ENCODE data around the gene LPAR5. TPM values are rescaled to one million over a fixed set of nuclear protein-coding genes. Genes with fewer than 3 reads are reported as not detected.

The LPAR5 gene
- total RNA-seq, 2 experiments from 2014 or later = 4.7 to 4.8 TPM

DNA sequence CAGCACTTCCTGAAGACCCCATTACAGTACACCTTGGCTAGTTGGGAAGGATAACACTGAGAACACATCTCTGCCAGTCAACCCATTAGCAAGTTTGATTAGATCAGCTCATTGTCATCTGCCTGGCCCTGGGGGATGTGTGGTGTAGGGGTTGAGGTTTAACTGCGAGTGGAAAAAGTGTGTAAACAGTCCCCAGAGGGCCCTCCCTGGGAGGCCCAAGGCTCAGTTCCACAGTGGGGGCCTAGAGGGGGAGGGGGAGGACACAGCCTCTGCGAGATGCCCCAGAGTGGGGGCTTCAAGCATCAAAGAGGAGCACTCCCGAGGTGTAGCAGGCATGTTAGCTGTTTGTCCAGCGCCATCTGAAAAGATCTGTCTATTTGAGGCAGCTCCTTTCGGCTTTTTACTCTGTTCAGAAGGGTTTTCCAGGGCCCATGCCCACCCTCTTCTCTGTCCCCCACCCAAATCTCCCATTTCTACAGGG is 344 bp downstream of the LPAR5 start:
- intact Hi-C loops (cut with micrococcal nuclease) = no loop called here
- Mint-ChIP-seq H3K4me1 (ENCODE audit: low read depth) (peaks cover 44% of the 10 kb centered on the region), H3K9me3 (no peaks in the 10 kb centered on the region), H3K4me3 (peak overlapping the region; percentile 65), H3K27me3 (no peaks in the 10 kb centered on the region), H3K27ac (peak overlapping the region; percentile 82), H3K36me3 (peaks cover 2% of the 10 kb centered on the region)
- CTCF ChIA-PET = interaction anchor here (0.7 to 1.2 kb wide), 2 partner anchors 15 to 145 kb away, joined by 3 to 6 read pairs; no protein-coding TSS in a partner anchor
- peak; percentile 76 for DNase-seq
- POLR2A ChIA-PET = interaction anchor here (0.6 to 1.5 kb wide), 3 partner anchors 14 to 117 kb away, joined by 3 to 5 read pairs (median 4); partner anchors contain the start of gene MLF2

DNA sequence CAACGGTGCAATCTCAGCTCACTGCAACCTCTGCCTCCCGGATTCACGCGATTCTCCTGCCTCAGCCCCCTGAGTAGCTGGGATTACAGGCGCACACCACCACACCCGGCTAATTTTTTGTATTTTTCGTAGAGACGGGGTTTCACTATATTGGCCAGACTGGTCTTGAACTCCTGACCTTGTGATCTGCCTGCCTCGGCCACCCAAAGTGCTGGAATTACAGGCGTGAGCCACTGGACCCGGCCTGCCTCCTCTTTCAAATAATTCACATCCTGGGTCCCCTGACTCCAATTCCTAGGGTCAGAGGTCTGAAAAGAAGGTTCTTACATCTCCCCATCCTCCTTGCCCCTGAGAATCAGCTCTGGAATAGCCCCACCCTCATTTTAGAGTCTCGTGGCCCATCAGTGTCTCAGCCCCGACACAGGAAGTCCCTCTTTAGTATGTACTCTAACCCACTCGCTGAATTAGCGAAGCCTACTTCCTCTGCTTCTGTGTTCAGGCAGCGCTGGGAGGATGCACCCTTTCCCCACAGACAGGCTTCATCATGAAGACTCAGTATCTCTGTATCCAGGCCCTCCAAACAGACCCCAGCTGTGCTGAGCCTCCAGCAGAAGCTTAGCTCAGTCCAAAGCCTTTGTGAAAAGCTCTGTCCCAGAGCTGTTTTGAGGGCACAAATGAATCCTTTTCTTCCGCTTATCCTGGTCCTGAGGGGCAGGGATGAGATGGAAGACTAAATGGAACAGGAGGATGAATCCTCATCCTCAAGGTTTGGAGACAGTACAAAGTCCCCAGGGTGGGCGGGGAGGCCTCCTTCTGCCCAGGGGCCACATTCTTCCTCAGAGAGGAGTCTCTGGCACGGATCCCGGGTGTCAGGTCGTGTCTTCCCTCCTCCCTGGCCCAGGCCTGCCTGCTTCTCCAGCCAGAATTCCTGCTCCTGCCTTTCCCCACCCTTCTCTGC is 3.5 kb downstream of the LPAR5 start:
- ChIA-PET CTCF (interaction anchor here (0.6 to 3.9 kb wide), 7 partner anchors 11 to 220 kb away, joined by 3 to 17 read pairs (median 4); partner anchors contain the start of genes USP5 and ZNF384), POLR2A (interaction anchor here (0.6 to 1.2 kb wide), 3 partner anchors 24 to 146 kb away, joined by 3 read pairs; no protein-coding TSS in a partner anchor)
- Mint-ChIP-seq H3K27ac (peak overlapping the region; percentile 91), H3K4me3 (peak overlapping the region; percentile 73), H3K27me3 (no peaks in the 10 kb centered on the region), H3K4me1 (ENCODE audit: low read depth) (peaks cover 53% of the 10 kb centered on the region), H3K9me3 (no peaks in the 10 kb centered on the region), H3K36me3 (peaks cover 2% of the 10 kb centered on the region)
- intact Hi-C loops (cut with micrococcal nuclease) = loop anchor here (2.0 kb wide), 2 partner anchors 16 to 30 kb away; partner anchors contain the start of gene ING4
- DNase-seq = peak; percentile 69

DNA sequence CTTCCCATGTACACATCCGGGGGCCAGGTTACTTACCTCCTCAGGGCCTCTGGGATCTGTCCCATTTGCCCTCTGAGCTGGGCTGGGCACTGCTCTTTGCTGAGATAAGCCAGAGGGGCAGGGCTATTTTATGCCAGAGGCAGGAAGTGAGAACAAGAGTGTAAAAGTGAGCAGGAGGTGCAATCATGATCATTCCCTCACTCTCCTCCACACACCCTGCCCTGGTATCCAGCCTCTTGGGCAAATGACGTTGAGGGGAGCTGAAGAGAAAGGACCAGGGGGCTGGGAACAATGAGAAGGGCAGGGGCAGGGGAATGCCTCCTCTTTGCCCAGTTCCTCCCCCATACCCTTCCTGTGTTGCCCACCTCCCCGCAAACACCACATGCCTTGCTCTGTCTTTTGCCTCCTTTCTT is 4.2 kb downstream of the LPAR5 start:
- peaks cover 2% of the 10 kb centered on the region for H3K36me3 Mint-ChIP-seq
- CTCF ChIA-PET = interaction anchor here (0.6 to 3.9 kb wide), 9 partner anchors 11 to 220 kb away, joined by 3 to 17 read pairs (median 4); partner anchors contain the start of genes USP5 and ZNF384
- no peaks in the 10 kb centered on the region for H3K9me3 Mint-ChIP-seq
- POLR2A ChIA-PET = interaction anchor here (0.8 to 1.2 kb wide), 2 partner anchors 23 to 58 kb away, joined by 3 read pairs; no protein-coding TSS in a partner anchor
- H3K4me1 Mint-ChIP-seq (ENCODE audit: low read depth) = peaks cover 60% of the 10 kb centered on the region
- H3K27ac Mint-ChIP-seq = peak overlapping the region; percentile 91
- H3K4me3 Mint-ChIP-seq = peak overlapping the region; percentile 73
- H3K27me3 Mint-ChIP-seq = no peaks in the 10 kb centered on the region
- intact Hi-C loops (cut with micrococcal nuclease) = no loop called here
- peak; percentile 43 for DNase-seq

DNA sequence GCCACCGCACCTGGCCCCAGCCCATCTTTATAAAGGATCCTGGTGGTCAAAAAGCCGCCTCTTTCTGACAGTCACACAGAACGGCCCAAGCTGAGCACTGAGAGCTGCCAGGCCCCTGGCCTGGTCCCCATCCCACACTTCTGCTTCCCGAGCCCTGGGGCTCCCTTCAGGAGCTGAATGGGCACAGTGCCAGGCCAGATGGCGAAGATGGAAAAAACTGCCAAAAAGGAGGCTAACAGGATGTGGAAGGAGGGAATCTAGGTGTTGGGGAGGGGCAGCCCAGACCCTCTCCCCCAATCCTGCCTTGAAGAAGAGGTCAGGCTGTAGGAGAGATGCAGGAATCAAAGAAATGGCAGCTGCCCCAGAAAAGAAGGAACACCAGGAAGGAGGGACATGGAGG is 5.0 kb downstream of the LPAR5 start:
- Mint-ChIP-seq H3K4me3 (peak overlapping the region; percentile 73), H3K4me1 (ENCODE audit: low read depth) (peaks cover 57% of the 10 kb centered on the region), H3K27ac (peak overlapping the region; percentile 91), H3K9me3 (no peaks in the 10 kb centered on the region), H3K27me3 (no peaks in the 10 kb centered on the region), H3K36me3 (no peaks in the 10 kb centered on the region)
- ChIA-PET POLR2A (no interaction called here), CTCF (interaction anchor here (1.8 to 3.9 kb wide), 3 partner anchors 10 to 54 kb away, joined by 4 to 17 read pairs (median 4); no protein-coding TSS in a partner anchor)
- intact Hi-C loops (cut with micrococcal nuclease) = no loop called here
- DNase-seq = no peak

DNA sequence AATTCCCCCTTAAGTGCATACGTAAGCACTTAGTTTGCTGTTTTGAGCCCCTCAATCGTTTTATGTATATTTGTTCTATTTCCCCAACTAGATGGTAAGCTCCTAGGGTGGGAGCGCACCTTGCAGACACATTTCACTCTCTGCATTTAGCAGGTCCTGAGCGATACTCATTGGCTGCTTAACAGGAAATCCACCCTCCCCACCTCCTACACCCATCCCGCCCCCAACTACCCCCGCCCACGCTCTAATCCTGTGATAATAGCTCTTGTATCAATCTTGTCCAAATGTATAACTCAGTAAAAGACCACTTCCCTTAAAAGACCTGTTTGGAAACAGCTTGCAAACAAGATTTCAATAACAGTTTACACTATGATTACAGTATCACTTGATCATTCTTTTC is 8.1 kb downstream of the LPAR5 start:
- peak overlapping the region; percentile 82 for H3K27ac Mint-ChIP-seq
- ChIA-PET POLR2A (no interaction called here), CTCF (interaction anchor here (0.6 to 1.2 kb wide), 3 partner anchors 9 to 57 kb away, joined by 3 to 5 read pairs (median 3); no protein-coding TSS in a partner anchor)
- H3K9me3 Mint-ChIP-seq = no peaks in the 10 kb centered on the region
- peaks cover 41% of the 10 kb centered on the region for H3K4me1 Mint-ChIP-seq (ENCODE audit: low read depth)
- no peaks in the 10 kb centered on the region for H3K27me3 Mint-ChIP-seq
- intact Hi-C loops (cut with micrococcal nuclease) = loop anchor here (2.0 kb wide), 1 partner anchor 19 kb away; no protein-coding TSS in a partner anchor
- no peaks in the 10 kb centered on the region for H3K36me3 Mint-ChIP-seq
- H3K4me3 Mint-ChIP-seq = peak overlapping the region; percentile 78
- peak; percentile 60 for DNase-seq

DNA sequence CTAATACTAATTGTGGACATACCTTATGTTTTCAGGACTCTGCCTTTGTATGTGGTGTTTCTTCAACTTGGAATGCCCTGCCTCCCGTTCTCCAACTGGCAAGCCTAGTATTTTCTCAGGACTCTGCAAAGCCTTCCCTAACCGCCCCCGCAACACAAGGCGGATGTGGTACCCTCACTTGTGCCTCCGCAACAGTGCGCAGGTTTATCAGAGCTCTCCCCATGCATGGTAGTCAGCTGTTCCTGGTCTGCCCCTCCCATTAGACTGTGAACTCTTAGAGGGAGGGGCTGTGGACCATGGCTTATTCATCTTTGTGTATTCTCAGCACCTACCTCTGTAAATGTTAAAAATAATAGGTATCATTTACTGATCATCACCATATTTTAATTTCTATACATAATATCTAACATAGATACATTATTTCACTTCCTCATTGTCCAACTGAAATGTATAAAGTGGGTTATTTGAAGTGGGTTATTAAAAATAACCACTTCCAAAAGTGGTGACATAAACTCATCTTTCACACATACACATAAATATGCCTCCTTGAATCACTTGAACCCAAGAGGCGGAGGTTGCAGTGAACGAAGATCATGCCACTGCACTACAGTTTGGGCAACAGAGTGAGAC is 9.0 kb downstream of the LPAR5 start:
- Mint-ChIP-seq H3K27me3 (no peaks in the 10 kb centered on the region), H3K4me3 (no peak overlapping the region), H3K4me1 (ENCODE audit: low read depth) (peaks cover 32% of the 10 kb centered on the region), H3K27ac (peak overlapping the region; percentile 54), H3K36me3 (no peaks in the 10 kb centered on the region), H3K9me3 (no peaks in the 10 kb centered on the region)
- intact Hi-C loops (cut with micrococcal nuclease) = loop anchor here (2.0 kb wide), 1 partner anchor 18 kb away; no protein-coding TSS in a partner anchor
- CTCF ChIA-PET = interaction anchor here (1.2 kb wide), 1 partner anchor 9 kb away, joined by 3 read pairs; no protein-coding TSS in a partner anchor
- peak; percentile 51 for DNase-seq
- POLR2A ChIA-PET = no interaction called here

DNA sequence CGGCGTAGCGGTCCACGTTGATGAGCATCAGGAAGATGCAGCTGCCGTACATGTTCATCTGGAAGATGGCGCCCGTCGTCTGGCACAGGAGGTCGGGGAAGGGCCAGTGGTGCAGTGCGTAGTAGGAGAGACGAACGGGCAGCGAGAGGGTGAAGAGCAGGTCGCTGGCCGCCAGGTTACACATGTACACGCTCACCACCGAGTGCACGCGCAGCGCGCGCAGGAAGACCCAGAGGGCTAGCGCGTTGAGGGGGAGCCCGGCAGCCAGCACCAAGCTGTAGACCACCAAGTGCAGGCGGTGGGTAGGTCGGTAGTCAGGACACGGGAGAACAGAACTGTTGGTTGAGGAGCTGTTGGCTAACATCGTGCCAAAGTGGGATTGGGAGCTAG is 14.9 kb downstream of the LPAR5 start:
- no peaks in the 10 kb centered on the region for H3K9me3 Mint-ChIP-seq
- intact Hi-C loops (cut with micrococcal nuclease) = no loop called here
- peaks cover 8% of the 10 kb centered on the region for H3K4me1 Mint-ChIP-seq (ENCODE audit: low read depth)
- no peak overlapping the region for H3K27ac Mint-ChIP-seq
- ChIA-PET CTCF (interaction anchor here (0.8 to 3.0 kb wide), 18 partner anchors 11 to 213 kb away, joined by 3 to 20 read pairs (median 4); partner anchors contain the start of genes CD4, LPAR5, MLF2 and NOP2), POLR2A (interaction anchor here (0.8 to 2.0 kb wide), 3 partner anchors 14 to 69 kb away, joined by 3 to 4 read pairs (median 4); partner anchors contain the start of genes LPAR5 and ZNF384)
- no peaks in the 10 kb centered on the region for H3K27me3 Mint-ChIP-seq
- peak overlapping the region; percentile 43 for H3K4me3 Mint-ChIP-seq
- H3K36me3 Mint-ChIP-seq = peaks cover 5% of the 10 kb centered on the region
- DNase-seq = no peak

DNA sequence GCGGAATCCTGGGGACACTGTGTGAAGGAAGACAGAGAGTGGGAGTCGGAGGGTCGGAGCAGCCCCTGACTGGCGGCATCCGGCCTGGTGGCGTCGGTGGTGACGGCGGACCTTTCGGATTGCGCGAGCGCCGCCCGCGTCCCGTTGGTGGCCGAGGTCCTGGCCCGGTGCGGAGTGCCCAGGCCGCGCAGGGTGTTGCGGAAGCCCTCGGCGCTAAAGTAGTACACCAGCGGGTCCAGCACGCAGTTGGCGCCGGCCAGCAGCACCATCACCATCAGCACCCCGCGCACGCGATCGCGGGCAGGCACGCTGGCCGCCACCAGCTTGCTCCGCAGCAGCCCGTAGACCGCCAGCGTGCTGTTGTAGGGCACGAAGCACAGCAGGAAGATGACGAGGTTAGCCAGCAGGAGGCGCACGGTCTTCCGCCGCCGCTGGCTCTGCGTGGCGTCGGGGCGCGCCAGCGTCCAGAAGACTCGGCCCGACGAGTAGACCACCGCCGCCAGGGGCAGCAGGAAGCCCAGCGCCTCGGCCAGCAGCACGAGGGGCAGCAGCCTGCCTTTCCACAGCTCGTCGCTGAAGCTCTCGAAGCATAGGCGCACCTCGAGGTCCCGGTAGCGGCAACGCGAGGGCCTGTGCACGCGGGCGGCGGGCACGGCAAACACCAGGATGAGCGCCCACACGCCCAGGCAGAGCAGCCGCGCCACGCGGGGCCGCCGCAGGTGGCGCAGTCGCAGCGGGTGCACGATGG is 15.4 kb downstream of the LPAR5 start:
- DNase-seq = peak; percentile 68
- CTCF ChIA-PET = interaction anchor here (0.7 to 3.0 kb wide), 21 partner anchors 12 to 172 kb away, joined by 3 to 20 read pairs (median 3); partner anchors contain the start of genes CD4, LPAR5, MLF2 and NOP2
- Mint-ChIP-seq H3K36me3 (peaks cover 5% of the 10 kb centered on the region), H3K4me1 (ENCODE audit: low read depth) (peaks cover 8% of the 10 kb centered on the region), H3K9me3 (no peaks in the 10 kb centered on the region), H3K27me3 (no peaks in the 10 kb centered on the region), H3K27ac (no peak overlapping the region), H3K4me3 (peak overlapping the region; percentile 43)
- intact Hi-C loops (cut with micrococcal nuclease) = no loop called here
- POLR2A ChIA-PET = interaction anchor here (1.3 to 2.0 kb wide), 2 partner anchors 15 to 69 kb away, joined by 4 read pairs; partner anchors contain the start of genes LPAR5 and ZNF384

DNA sequence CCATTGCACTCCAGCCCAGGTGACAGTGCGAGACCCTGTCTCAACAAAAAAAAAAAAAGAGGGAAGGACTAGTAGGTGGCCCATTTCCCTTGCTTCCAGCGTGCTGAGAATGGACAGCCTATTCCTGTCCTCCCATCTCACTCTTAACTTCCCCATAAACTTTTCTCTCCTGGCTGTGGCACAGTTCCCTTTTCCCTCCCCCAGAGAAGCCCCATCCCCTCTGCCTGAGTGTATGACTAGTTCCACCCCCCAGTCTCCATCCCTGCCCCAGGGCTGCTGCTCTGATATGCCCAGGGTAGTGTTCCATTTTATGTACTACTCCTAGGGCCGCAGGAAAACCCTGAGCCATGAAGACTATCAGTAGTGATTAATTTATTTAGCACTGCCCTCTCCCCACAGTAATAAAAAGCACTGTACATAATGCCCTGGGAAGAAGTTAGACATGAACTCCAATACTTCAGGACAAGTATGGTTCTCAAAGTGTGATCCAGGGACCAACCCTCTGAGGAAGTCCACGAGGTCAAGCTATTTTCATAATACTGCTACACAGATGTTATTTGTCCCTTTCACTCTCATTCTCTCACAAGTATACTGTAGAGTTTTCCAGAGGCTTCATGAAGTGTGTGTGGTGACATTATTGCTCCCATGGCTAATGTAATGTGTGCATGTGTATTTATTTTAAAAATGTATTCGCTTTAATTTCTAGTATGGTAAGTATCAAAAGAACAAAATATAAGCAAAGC is 17.1 kb downstream of the LPAR5 start:
- intact Hi-C loops (cut with micrococcal nuclease) = loop anchor here (5.0 kb wide), 1 partner anchor 209 kb away; the partner anchor contains the start of gene P3H3
- peaks cover 10% of the 10 kb centered on the region for H3K4me1 Mint-ChIP-seq (ENCODE audit: low read depth)
- POLR2A ChIA-PET = no interaction called here

DNA sequence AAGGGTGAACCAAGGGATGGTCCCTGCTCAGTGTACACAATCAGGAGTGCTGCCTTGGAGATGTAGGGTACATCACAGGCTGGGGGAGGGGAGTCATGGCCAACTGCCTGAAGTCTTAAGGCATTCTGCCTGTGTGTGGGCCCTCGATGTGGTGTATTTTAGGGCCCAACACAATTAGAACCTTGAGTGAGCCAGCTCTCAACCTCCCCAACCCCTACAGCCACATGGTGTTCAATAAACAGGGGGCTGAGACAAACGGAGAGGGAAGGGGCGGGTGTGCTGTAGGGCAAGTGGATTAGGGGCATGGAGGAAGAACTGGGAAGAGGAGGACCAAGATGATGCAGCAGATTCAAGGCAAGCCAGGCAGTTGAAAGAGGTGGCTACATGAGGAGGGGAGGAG is 20.0 kb downstream of the LPAR5 start:
- Mint-ChIP-seq H3K27ac (no peak overlapping the region), H3K9me3 (no peaks in the 10 kb centered on the region), H3K4me3 (no peak overlapping the region), H3K27me3 (no peaks in the 10 kb centered on the region), H3K36me3 (peaks cover under 1% of the 10 kb centered on the region), H3K4me1 (ENCODE audit: low read depth) (peaks cover 34% of the 10 kb centered on the region)
- intact Hi-C loops (cut with micrococcal nuclease) = loop anchor here (2.0 to 5.0 kb wide), 2 partner anchors 17 to 211 kb away; partner anchors contain the start of gene P3H3
- ChIA-PET CTCF (interaction anchor here (1.1 to 2.4 kb wide), 3 partner anchors 9 to 138 kb away, joined by 5 to 10 read pairs (median 6); partner anchors contain the start of gene MLF2), POLR2A (interaction anchor here (0.7 to 2.2 kb wide), 2 partner anchors 10 to 156 kb away, joined by 4 to 5 read pairs; partner anchors contain the start of gene LAG3)
- no peak for DNase-seq

More for the DNA sequence above, 17.1 kb downstream of the LPAR5 start:
- Mint-ChIP-seq H3K36me3 (peaks cover 5% of the 10 kb centered on the region), H3K27me3 (no peaks in the 10 kb centered on the region), H3K4me3 (no peak overlapping the region), H3K27ac (no peak overlapping the region), H3K9me3 (no peaks in the 10 kb centered on the region)
- CTCF ChIA-PET = interaction anchor here (0.6 to 3.0 kb wide), 19 partner anchors 9 to 254 kb away, joined by 3 to 15 read pairs (median 3); partner anchors contain the start of genes CDCA3, COPS7A, MLF2 and SPSB2
- DNase-seq = no peak
